Cerebellar nuclear complex (tissue), 1 donor: ENCODE measurements around the gene PARD3B.

Source experiments
- DNase-seq, 2 experiments: peaks; one replicate each; lab custom pipeline; 2025; lab: John Stamatoyannopoulos, UW

Gene PARD3B

DNA sequence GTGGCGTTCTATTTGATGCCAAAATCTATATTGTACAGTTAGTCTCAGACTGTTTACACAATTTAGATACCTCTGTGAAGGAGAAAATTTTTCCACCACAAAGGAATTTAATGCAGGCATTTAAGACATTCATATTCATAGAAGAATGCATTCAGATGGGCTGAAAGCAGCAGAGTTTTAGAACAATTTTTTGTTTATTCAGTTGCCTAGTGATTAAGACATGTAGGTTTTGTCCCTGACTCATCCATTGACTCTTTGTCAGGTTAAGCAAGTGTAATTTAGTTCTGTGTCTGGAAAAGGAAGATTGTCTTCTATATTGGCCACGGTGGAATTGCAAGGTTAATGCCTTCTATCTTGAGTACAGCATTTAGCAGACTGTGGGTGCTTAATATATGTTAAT is 515.0 kb downstream of the PARD3B start:
- no peak for DNase-seq

DNA sequence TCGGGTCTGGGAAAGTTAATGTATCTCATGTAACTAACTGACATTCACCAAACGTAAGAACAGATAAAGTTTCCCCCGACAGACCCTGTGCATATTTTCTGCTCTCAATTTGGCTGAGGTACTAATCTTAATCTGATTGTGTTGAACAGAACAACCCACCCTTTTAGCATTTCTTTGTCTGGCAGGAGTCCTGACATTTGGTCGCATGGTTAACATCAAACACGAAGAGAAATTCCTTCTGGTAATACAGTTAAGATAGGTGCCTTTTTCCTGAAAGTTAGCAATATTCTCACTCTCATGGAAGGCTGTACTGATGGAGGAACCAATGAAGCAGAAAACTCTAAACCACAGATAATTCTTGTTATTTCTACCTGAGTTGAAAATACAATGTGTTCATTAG is 520.8 kb downstream of the PARD3B start:
- no peak for DNase-seq

DNA sequence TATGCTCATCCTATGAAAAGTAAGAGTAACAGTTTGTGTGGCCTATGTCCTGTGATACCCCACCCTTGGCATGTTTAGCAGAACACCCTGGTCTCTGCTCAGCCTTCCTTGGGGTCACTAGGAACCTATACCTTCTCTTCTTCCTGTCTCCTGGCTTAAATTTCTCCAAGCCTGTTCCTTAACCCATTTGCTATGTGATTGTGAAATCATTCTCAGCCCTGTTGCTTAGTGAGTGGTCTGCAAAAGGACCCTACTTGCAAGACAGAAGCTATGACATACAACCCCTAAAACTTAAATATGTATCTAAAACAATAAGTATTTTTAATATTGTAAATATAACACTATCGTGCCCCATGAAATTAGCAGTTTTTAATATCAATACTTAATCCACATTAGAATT is 524.7 kb downstream of the PARD3B start:
- no peak for DNase-seq

DNA sequence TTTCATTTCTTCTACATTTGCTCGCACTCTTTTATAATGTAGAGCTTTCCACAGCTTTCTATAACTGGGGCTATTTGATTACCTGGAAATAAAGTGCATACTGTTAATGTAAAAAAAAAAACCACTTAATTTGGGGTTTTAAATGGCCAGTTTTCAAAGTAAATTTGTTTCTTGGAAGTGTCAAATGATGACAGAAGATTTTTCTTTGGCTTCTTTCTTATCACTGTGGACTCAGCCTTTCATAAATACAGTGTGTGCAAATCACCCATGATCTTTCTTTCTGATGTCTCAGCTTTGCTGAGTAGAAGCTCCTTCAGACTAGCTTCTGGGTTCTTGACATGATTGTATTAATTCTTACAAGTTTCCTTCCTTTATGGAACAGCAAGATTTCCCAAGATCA is 525.6 kb downstream of the PARD3B start:
- no peak for DNase-seq

DNA sequence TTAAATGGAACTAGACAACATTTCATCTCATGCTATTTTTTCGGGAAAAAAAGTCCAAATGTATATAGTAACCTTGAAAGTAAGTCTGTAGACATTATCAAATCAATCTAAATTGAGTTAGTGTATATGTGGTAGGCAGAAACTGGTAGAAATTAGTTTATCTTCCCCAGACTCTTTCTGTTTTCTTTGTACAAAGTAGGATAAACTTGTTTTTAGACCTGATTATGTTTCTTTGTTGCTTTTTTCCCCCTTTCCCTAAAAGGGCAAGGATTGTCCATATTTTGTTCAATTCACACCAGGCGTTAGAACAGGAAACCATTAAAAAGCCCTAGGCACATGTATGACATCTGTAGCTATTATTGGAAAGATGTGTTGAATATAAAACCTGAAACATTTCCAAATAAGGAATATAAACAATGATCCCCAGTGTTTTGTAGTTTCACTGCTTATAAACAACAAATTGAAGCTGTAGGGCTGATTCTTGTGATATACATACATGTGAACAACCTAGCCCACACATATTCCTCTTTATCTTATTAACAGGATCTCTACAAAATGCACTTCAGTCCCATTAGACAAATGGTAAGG is 528.3 kb downstream of the PARD3B start:
- no peak for DNase-seq

DNA sequence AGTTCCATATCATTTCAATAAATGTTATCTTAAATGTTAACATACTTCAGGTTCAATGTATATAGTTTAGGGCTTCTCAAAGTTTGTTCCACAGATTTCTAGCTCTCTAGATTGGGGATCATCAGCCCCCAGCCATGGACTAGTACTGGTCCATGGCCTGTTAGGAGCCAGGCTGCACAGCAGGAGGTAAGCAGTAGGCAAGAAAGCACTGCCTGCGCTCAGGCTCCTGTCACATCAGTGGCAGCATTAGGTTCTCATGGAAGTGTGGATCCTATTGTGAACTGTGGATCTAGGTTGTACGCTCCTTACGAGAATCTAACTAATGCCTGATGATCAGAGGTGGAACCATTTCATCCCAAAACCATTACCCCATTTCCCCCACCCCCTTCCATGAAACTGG is 531.1 kb downstream of the PARD3B start:
- no peak for DNase-seq

DNA sequence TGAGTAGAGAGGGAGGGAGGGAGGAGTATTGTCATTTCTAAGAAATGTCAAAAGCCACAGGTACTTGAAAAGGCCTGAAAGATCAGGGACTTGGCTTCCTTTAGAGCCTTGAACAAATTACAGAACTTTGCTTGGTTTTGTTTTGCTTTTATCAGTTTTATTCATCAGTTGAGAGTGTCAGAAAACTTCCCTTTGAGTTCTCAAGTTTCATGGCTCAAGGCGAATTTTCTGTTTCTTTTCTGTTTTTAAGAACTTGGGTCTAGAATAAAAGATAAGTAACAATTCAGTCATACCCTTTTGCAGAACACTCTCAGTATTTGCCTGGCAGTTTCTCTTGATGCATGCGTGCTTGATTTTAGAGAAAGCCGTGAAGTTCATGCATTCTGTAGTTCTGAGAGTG is 531.9 kb downstream of the PARD3B start:
- DNase-seq = no peak

DNA sequence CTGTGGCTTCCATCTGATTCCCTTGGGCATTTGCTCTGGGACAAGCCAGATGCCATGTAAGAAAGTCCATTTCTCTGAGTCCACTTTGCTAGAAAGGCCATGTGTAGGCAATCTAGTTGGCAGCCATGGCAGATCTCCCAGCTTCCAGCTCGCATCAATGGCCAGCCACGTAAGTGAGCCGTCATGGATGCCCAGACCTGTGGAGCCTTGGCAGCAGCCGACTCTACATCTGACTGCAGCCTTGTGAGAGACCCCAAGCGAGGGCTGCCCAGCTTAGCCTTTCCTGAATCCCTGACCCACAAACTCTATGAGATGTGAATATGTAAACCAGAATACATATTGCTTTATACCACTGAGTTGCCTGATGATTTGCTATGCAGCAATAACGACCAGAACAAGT is 533.5 kb downstream of the PARD3B start:
- DNase-seq = no peak

DNA sequence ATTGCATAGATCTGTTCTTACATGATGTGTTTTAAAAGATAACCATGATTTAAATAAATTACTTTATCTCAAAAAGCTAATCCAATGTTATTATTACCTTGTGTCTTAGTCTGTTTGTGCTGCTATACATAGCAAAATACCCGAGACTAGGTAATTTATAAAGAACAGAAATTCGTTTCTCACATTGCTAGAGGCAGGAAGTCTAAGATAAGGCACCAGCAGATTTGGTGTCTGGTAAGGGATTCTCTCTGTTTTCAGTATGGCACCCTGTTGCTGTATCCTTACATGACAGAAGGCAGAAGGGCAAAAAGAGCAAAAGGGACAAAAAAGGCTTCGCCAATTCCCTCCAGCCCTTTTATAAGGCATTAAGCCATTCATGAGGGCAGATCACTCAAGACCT is 533.9 kb downstream of the PARD3B start:
- DNase-seq = no peak

DNA sequence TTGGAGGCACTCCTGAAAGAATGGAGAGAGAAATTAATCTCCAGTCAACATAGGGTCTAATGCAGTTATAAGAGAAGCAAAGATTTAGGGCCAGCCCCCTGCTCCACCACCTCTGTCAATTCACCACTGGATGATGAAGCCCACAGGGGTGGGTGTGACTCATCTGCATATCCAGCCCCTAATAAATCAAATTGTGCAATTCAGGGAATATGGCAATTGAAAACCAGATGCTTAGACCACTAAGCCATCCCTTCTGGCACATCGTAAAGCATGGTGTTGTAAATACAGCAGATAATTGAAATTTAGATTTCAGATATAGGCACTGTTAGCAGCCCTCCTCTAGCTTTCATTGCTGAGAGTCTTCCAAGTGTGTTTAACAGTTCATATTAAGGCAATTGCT is 541.4 kb downstream of the PARD3B start:
- DNase-seq = no peak

DNA sequence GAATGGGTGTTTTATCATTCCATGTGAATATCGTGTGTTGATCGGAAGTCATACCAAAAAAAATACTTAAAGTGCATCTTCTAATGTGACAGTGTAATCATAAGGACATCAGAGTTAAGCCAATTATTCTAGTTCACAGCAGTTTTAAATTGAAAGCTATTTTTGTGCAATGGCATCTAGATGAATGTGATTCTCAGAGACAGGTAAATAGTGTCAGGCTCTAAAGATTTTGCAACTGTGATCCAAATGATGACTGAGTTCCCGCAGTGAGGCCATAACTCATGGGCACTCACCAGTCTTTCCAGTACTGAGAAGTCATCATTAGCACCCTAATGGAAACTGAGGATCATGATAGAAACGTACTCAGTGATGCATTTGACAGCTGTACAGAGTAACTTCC is 542.6 kb downstream of the PARD3B start:
- no peak for DNase-seq

DNA sequence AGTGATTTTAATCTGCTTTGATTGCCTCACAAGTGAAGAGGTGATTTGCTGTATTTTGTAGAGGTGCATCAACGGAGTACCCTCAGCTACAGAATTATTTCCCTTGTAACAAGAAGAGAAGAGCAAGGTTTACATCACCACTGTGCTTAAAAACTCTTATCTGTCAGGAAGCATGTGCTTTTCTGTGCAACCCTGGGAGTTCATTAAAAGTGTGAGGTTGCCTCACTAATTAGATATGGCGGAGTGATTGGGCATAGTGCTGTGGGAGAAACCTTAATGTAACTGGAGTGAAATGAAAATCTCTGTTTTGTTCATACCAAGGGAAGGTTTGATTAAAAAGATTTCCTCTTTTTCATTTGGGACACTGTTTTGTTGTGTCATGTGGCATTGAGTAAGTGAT is 544.7 kb downstream of the PARD3B start:
- no peak for DNase-seq

DNA sequence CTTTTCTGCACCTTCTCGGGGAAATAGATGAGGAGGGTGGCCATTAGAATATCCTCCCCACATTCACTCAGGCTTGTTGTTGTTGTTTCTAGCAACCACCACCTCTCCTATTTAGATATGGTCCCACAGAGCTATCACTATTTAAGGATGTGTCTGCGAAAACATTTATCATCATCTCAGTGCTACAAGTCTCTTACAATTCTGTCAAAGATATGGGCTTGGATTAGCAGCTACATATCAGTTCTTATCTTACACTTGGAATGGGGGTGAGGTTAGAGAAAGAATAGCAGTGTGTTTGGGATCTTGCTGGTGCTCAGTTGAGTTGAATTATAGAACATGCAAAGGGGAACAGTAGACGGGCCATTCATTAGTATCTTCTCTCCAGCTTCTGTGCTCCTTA is 546.1 kb downstream of the PARD3B start:
- no peak for DNase-seq

DNA sequence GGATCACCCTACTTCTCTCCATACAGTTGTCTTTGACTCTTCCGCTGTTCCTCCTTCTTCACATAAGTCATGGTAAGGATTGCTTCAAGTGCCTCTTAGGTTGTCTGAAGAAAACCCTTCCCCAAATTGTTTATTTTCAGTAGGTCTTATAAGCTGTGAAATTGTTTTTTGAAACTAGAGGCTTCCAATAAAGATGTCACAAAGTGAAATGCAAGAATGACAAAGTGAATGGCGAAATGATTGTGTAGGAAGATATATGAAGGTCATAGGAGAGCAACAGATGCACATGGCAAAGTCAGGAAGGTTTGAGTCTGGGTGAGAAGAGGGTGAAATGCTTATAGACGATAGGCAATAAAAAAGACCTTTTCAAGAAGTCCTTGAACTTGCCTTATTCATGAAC is 548.8 kb downstream of the PARD3B start:
- DNase-seq = no peak

DNA sequence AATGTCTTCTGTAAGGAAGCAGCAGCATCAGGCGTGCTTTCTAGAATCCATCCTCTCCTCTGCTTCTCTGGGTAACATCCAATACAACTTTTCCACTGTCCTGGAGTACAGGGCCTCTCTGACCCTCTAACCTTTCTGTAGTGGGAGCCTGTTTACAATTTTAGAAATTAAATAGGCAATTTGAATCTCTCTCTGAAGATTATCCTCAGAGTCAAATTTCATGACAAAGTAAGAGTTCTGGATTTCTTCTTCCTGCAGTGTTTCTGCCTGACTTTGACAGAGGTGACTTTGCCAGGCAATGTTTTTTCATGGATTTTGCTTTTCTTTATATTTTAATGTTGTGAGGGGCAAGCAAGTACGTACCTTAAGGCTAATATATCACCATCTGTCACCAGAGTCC is 558.4 kb downstream of the PARD3B start:
- DNase-seq = no peak

DNA sequence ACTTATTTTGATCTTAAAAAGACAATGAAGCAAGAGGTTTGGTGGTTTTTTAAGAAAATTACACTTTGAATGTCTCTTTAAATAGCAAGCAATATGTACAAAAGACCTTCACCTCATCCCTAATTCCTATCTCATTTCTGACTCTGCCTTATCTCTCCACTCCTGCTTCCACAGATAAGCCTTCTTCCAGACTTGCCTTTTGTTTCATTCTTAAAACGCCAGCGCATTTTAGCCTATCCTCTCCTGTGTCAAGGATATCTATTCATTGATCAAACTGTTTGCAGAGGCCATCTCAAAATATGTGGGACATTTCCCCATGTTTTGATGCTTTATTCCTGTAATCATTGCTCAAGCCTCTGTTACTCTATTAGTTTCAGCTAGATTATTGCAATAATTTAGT is 562.5 kb downstream of the PARD3B start:
- no peak for DNase-seq

DNA sequence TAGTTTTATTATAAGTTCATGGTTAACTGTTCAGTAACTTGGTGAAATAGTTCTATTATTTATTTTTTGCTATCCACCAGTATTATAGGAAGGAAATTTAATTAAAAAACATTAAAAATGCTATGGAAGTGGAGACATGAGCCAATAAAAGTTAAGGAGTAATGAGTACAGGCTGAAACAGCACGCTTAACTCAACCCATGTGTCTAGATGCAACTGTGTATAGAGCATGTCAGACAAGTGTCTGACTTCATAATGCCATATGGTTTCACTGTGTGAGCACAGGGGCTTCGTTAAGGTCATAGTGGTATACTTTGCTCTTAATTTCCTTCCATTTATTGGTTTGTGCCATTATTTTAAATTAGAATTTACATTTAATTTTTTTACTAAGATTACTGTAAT is 570.2 kb downstream of the PARD3B start:
- DNase-seq = no peak

DNA sequence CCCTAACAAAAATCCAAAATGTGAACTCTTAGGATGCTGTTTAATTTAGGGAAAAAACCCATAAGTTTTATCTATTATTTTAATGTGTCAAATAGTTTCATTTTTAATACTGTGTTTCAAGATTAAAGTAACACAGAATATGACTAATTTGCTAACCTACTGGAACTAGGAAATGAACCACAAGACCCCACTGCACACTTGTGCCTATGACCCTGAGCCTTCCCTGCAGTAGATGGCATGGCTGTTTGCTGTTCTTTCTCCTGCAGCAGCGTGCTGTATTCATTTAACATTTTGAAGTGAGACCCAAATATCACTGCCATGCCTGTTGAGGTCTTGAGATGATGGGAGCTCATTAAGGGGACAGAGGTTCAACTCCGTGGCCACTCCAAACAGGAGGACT is 571.9 kb downstream of the PARD3B start:
- no peak for DNase-seq

DNA sequence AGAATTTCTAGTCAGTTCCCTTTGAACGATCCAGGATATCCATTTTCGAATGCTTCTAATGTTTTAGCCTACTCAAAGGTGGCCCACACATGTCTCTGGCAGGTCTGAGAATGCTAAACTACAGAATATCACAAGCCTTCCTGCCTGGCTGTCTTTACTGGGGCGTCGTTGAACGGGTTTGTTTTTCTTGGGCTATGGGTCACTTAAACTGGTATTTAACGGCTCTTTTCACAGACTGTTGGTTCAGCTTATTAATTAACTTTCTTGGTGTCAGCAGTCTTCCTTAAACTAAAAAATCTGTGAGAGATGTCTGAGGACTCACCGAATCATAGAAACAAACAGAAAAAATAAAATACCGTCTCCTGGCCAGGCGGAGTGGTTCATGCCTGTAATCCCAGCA is 573.9 kb downstream of the PARD3B start:
- no peak for DNase-seq

DNA sequence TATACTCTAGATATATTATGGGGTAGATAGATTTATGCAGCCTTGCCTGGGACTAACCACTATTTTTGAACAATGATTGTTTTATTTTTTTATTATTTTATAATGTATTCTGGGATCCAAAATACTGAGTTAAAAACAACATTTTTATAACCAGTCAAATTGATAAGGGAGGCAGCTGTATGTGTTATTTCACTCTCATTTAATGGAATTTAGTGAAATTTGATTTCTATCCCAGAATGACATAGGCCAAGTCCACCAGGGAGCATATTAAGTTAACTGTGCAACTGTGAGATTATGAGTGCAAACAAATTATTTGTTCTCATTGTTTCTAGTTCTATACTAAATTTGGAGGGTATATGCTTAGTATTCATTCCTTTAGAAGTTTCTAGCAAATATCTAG is 583.5 kb downstream of the PARD3B start:
- no peak for DNase-seq

DNA sequence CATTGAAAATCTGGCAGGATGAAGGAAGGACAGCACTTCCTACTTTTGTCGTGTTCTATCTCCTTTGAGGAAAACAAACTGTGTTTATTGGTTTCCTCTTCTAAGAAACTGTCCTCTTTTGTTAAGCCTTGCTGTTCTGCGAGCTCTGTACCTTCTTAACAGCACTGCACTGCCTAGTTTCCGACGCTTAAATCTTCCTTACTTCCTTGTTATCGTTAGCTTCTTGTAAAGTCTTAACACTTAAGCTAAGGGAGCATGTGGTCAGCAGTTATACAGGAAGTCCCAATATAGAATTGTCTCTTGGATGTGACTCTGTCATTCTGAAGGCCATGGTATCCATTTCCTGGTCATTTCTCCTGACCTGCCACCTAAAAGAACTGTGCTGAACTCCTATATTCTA is 584.3 kb downstream of the PARD3B start:
- DNase-seq = no peak

DNA sequence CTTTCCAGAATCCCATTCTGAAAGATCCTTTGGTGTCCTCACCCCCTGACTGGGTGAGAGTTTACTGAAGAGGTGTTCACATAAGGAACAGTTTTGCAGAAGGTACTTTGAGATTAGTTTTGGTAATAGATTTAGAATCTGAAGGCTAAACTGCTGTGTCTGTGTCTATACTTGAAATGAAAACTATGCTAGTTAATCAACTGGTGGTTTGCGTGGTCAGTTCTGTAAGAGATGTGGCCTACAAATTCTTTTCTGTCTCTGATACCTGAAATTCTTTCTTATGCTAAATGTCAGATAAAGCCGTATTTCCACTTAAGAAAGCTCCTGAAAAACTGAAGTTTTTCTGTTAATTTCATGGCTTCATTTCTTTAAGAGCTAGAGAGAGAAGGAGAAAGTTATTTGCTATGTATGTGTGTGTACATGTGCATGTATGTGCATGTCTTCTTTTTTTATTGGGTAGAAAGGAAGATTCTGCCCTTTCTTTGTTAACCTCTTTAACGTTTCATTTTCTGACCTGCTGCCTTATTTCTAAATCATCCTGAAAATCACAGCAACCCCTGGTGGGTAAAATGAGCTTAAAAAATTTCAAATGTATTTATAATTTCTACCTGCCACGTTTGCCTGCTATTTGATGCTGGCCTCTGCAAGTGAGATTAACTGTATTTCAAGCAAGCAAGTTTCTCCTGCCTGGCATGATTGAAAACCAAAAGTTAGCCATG is 585.0 kb downstream of the PARD3B start:
- DNase-seq = no peak

DNA sequence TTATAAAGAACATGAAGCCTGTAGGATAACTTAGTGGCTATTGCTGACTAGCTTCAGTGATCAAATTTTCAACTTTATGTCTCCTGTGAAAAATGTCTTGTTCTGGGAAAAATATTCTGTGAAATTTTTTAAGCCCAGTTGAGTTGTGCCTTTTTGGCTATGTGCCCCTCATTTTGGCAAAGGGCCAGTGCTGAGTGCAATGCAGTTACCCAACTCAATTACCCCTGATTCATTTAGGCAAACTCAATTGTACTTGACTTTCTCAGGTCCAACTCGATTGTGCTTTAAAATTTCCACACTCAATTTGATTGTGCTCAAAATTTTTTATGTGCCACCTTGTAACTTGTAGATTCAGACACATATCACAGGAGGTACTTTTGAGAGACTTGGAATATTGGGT is 588.3 kb downstream of the PARD3B start:
- DNase-seq = no peak

DNA sequence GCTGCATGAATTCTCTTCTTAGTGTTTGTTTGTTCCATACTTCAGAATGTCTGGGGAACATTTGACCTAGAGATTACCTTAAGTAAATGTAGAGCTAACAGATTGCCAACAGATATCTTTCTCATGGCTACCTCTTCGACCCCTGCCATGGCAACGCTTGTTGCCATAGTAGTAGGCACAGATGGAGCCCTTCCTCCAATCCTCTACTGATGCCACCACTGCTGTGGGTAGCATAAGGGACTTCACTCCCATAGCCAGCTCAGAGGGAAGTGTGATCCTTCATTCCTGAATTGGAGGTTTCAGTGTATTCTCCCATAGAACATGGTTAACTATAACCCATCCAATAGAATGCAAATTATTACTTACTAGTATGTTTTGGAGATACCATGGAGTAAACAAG is 593.5 kb downstream of the PARD3B start:
- DNase-seq = no peak
